ENCODE results near the gene CSH2. TPM values are rescaled to one million over a fixed set of nuclear protein-coding genes. Genes with fewer than 3 reads are reported as not detected.
"Not testable (repeated sequence)": the region's sequence is repeated elsewhere in the genome, so short reads cannot be mapped to it uniquely, and the experiment has no call there.

Gene CSH2
- total RNA-seq, 2 donors from 2014 or later: not detected

GRCh38 chr17:63881935-63882601 lies 8.6 kb upstream of the CSH2 start, which contains the start of gene GH2:
Gene GH2, minus strand, starts transcription at chr17:63881944. Its CDS starts 143 bp downstream, at chr17:63881801.
- Histone ChIP-seq H3K27me3 (no peaks in the 10 kb centered on the region), H3K36me3 (no peaks in the 10 kb centered on the region), H3K9me3 (no peaks in the 10 kb centered on the region), H3K27ac (no peak within 1 kb of the TSS), H3K4me1 (no peaks in the 10 kb centered on the region), H3K4me3 (no peak within 1 kb of the TSS)
- TF ChIP-seq CTCF (IDR thresholded peaks at IDR 0.05): peak; percentile 49 to 64
- DNase-seq (ENCODE audit: low spot score): peak; percentile 60

GRCh38 chr17:63881337-63881736 lies 7.9 kb upstream of the CSH2 start:
- H3K9me3 ChIP-seq; H3K27ac ChIP-seq; H3K4me1 ChIP-seq; DNase-seq (ENCODE audit: low spot score); H3K27me3 ChIP-seq; H3K4me3 ChIP-seq; H3K36me3 ChIP-seq: not testable (repeated sequence)

- DNase-seq (ENCODE audit: low spot score): no peak
Observed at GRCh38 chr17:63880706-63881105, 7.2 kb upstream of the CSH2 start.

GRCh38 chr17:63878413-63878812 lies 4.9 kb upstream of the CSH2 start:
- not testable (repeated sequence) for H3K4me1 ChIP-seq; DNase-seq (ENCODE audit: low spot score); H3K9me3 ChIP-seq; H3K4me3 ChIP-seq; H3K27ac ChIP-seq; H3K36me3 ChIP-seq; H3K27me3 ChIP-seq

More at GRCh38 chr17:63880706-63881105, 7.2 kb upstream of the CSH2 start:
- Histone ChIP-seq H3K4me3 (no peak overlapping the region), H3K4me1 (no peaks in the 10 kb centered on the region), H3K27me3 (no peaks in the 10 kb centered on the region), H3K27ac (no peak overlapping the region), H3K9me3 (no peaks in the 10 kb centered on the region), H3K36me3 (no peaks in the 10 kb centered on the region)
- TF ChIP-seq CTCF (IDR thresholded peaks at IDR 0.05): no peak

GRCh38 chr17:63874693-63875092 lies 1.2 kb upstream of the CSH2 start:
- H3K4me3 ChIP-seq; DNase-seq (ENCODE audit: low spot score); H3K4me1 ChIP-seq; H3K9me3 ChIP-seq; H3K27ac ChIP-seq; H3K36me3 ChIP-seq; H3K27me3 ChIP-seq: not testable (repeated sequence)

- H3K27me3 ChIP-seq; H3K27ac ChIP-seq; H3K4me3 ChIP-seq; H3K9me3 ChIP-seq; DNase-seq (ENCODE audit: low spot score); H3K36me3 ChIP-seq; H3K4me1 ChIP-seq: not testable (repeated sequence)
Observed at GRCh38 chr17:63874061-63874626, 667 bp upstream of the CSH2 start.

GRCh38 chr17:63871646-63872365 lies 1.7 kb downstream of the CSH2 start:
- not testable (repeated sequence) for H3K27ac ChIP-seq; H3K27me3 ChIP-seq; H3K36me3 ChIP-seq; H3K4me3 ChIP-seq; H3K9me3 ChIP-seq; H3K4me1 ChIP-seq; DNase-seq (ENCODE audit: low spot score)

GRCh38 chr17:63870292-63870665 lies 3.2 kb downstream of the CSH2 start:
- not testable (repeated sequence) for H3K27ac ChIP-seq; H3K4me3 ChIP-seq; H3K27me3 ChIP-seq; H3K36me3 ChIP-seq; H3K9me3 ChIP-seq; DNase-seq (ENCODE audit: low spot score); H3K4me1 ChIP-seq

- not testable (repeated sequence) for H3K4me3 ChIP-seq; H3K36me3 ChIP-seq; H3K27me3 ChIP-seq; H3K4me1 ChIP-seq; H3K27ac ChIP-seq; DNase-seq (ENCODE audit: low spot score); H3K9me3 ChIP-seq
Observed at GRCh38 chr17:63869491-63870291, 3.8 kb downstream of the CSH2 start.

GRCh38 chr17:63866625-63867024 lies 6.9 kb downstream of the CSH2 start:
- not testable (repeated sequence) for H3K27ac ChIP-seq; H3K4me1 ChIP-seq; H3K36me3 ChIP-seq; H3K4me3 ChIP-seq; H3K9me3 ChIP-seq; DNase-seq (ENCODE audit: low spot score); H3K27me3 ChIP-seq

Data from right atrium auricular region (tissue), 2 donors.